Sigmoid colon (tissue), 4 donors: ENCODE data around the gene CLSTN2.

Experiments used
- POLR2A ChIP-seq, 2 donors: fragments of 450-650 bp; IDR thresholded peaks; one replicate each; pipeline ENCODE4 v1.6.1; 2016; ENCODE audit warnings: antibody characterized with exemption in 2 of 2, mild to moderate bottlenecking in 2 of 2, moderate library complexity in 2 of 2
- POLR2AphosphoS5 ChIP-seq, 4 donors: sonication (generic); formaldehyde crosslinking; IDR thresholded peaks; one replicate each; pipeline ENCODE4 v1.6.1; 2017; ENCODE audit warnings: antibody characterized with exemption in 4 of 4
- TF ChIP-seq, protein P1 (sequence below), 4 experiments: fragments of 450-650 bp in 3 of 4; fragments of 200-600 bp in 1 of 4; IDR thresholded peaks; one replicate each; pipeline ENCODE4 v1.5.1; 2016 to 2019; ENCODE audit warnings: antibody characterized with exemption in 4 of 4, mild to moderate bottlenecking in 3 of 4, moderate library complexity in 2 of 4

- TF ChIP-seq, protein P1, sequence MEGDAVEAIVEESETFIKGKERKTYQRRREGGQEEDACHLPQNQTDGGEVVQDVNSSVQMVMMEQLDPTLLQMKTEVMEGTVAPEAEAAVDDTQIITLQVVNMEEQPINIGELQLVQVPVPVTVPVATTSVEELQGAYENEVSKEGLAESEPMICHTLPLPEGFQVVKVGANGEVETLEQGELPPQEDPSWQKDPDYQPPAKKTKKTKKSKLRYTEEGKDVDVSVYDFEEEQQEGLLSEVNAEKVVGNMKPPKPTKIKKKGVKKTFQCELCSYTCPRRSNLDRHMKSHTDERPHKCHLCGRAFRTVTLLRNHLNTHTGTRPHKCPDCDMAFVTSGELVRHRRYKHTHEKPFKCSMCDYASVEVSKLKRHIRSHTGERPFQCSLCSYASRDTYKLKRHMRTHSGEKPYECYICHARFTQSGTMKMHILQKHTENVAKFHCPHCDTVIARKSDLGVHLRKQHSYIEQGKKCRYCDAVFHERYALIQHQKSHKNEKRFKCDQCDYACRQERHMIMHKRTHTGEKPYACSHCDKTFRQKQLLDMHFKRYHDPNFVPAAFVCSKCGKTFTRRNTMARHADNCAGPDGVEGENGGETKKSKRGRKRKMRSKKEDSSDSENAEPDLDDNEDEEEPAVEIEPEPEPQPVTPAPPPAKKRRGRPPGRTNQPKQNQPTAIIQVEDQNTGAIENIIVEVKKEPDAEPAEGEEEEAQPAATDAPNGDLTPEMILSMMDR (IDR thresholded peaks at IDR 0.05) = no peak
- TF ChIP-seq POLR2A (IDR thresholded peaks at IDR 0.05) (no peak), POLR2AphosphoS5 (IDR thresholded peaks at IDR 0.05) (no peak)
These were observed 224.7 kb downstream of the CLSTN2 start for GRCh38 chr3:140159646-140160045.
